ENCODE results near the gene AK5.

DNA sequence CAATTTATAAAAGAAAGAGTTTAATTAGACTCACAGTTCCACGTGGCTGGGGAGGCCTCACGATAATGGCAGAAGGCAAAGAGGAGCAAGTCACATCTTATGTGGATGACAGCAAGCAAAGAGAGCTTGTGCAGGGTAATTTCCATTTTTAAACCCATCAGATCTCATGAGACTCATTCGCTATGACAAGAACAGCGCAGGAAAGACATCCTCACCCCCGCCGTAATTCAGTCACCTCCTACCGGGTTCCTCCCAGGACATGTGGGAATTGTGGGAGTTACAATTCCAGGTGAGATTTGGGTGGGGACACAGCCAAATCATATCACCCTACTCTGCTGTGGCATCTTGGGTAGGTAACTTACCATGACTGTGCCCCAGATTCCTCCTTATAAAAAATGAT lies 79.8 kb downstream of the AK5 start:
- no peak for TF ChIP-seq POLR2A (IDR thresholded peaks at IDR 0.05; ENCODE audit: low read depth, low read length)
- TF ChIP-seq, protein P1, sequence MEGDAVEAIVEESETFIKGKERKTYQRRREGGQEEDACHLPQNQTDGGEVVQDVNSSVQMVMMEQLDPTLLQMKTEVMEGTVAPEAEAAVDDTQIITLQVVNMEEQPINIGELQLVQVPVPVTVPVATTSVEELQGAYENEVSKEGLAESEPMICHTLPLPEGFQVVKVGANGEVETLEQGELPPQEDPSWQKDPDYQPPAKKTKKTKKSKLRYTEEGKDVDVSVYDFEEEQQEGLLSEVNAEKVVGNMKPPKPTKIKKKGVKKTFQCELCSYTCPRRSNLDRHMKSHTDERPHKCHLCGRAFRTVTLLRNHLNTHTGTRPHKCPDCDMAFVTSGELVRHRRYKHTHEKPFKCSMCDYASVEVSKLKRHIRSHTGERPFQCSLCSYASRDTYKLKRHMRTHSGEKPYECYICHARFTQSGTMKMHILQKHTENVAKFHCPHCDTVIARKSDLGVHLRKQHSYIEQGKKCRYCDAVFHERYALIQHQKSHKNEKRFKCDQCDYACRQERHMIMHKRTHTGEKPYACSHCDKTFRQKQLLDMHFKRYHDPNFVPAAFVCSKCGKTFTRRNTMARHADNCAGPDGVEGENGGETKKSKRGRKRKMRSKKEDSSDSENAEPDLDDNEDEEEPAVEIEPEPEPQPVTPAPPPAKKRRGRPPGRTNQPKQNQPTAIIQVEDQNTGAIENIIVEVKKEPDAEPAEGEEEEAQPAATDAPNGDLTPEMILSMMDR (conservative IDR thresholded peaks at IDR 0.05; ENCODE audit: low read depth, low read length) = no peak
